B cell (primary cell): ENCODE measurements around the gene BHLHE41.

ENCODE experiments used
- EZH2 ChIP-seq: IDR thresholded peaks from 2 replicates; pipeline ENCODE4 v1.6.1; 2012; ENCODE audit warnings: borderline replicate concordance, low read depth, mild to moderate bottlenecking, moderate library complexity, low read length; ENCODE audit not compliant: insufficient read depth, poor library complexity, severe bottlenecking
- TF ChIP-seq, protein P1 (sequence below): fragments of 200-600 bp; IDR thresholded peaks from one replicate; pipeline ENCODE4 v1.8.0; 2022; ENCODE audit warnings: antibody characterized with exemption, mild to moderate bottlenecking

DNA sequence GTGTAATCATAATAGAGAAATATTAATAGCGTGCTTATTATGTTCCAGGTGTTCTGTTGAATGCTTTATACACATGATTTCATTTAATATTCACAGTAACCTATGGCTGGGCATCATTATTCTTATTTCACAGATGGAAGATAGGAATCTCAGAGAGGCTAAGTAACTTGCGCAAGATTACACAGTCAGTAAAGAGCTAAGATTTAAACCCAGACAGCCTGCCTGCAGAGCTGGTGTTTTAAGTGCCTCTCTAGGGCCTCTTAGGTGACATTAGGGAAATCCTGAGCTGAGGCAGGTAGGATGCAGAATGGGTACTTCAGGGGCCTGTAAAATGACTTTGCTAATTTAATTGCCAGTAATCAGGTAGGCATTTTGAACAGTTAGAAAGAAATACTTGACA is 18.5 kb upstream of the BHLHE41 start:
- no peak for TF ChIP-seq EZH2
- TF ChIP-seq, protein P1, sequence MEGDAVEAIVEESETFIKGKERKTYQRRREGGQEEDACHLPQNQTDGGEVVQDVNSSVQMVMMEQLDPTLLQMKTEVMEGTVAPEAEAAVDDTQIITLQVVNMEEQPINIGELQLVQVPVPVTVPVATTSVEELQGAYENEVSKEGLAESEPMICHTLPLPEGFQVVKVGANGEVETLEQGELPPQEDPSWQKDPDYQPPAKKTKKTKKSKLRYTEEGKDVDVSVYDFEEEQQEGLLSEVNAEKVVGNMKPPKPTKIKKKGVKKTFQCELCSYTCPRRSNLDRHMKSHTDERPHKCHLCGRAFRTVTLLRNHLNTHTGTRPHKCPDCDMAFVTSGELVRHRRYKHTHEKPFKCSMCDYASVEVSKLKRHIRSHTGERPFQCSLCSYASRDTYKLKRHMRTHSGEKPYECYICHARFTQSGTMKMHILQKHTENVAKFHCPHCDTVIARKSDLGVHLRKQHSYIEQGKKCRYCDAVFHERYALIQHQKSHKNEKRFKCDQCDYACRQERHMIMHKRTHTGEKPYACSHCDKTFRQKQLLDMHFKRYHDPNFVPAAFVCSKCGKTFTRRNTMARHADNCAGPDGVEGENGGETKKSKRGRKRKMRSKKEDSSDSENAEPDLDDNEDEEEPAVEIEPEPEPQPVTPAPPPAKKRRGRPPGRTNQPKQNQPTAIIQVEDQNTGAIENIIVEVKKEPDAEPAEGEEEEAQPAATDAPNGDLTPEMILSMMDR: no peak
